Activated naive CD4-positive, alpha-beta T cell treated with Interleukin-2 at 50 U/mL for 16 hours (primary cell): Measurements from ENCODE around the gene GPR35.
"Not testable (repeated sequence)": the region's sequence is repeated elsewhere in the genome, so short reads cannot be mapped to it uniquely, and the experiment has no call there.

Source experiments
- DNase-seq: peaks from one replicate; pipeline ENCODE4 v3.0.0-alpha.2; 2020

Gene GPR35

DNA sequence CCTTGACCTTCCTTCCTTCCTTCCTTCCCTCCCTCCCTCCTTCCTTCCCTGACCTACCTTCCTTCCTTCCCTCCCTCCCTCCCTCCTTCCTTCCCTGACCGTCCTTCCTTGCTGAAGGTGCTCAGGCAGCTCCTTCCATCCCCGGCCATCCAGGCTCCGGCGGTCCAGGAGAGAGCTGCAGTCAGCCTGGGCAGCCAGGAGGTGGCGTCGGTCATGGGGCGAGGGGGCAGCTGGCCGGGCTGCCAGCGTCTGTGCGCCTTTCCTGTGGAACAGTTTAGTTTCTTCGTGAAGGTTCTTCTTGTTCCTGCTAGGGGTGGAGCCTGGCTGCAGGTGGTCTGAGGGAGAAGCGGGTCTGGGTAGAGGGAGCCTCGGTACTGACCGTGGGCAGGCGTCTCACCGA is 15.7 kb downstream of the GPR35 start:
- DNase-seq: no peak

DNA sequence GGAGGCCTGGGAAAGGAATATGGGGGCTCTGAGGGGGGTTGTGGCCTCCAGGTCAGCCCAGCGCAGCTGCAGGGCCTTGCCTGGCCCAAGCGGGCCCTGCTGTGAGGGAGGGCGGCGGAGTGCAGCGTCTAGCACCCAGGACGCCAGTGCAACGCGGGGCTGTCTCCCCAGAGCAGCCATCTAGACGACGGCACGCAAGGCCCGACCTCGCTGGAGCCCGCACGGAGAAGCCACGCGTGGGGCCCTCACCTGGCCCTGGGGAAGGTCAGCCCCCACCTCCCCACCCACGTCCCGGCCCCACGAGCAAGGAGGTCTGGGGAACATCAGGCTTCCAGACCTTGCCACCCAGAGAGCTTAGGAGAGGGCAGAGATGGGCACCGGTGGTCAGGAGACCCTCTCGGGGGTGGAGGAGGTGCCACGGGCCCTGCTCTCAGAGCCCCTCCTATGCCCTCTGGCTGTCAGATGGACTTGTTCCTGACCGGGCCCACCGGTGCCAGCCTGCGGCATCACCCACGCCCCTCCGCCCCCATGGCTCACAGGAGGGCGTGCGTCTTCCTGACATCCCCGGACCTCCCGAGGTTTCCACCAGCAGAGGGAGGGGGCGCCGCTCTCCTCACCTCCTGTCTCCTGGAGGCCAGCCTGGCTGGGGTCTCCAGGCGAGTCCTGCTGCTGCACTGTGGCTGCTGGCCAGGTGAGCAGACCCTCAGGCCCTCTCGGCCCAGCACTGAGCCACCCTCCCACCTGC is 17.0 kb downstream of the GPR35 start:
- DNase-seq: no peak

GRCh38 chr2:240642806-240643092 is 17.5 kb downstream of the GPR35 start:
- DNase-seq: no peak

DNA sequence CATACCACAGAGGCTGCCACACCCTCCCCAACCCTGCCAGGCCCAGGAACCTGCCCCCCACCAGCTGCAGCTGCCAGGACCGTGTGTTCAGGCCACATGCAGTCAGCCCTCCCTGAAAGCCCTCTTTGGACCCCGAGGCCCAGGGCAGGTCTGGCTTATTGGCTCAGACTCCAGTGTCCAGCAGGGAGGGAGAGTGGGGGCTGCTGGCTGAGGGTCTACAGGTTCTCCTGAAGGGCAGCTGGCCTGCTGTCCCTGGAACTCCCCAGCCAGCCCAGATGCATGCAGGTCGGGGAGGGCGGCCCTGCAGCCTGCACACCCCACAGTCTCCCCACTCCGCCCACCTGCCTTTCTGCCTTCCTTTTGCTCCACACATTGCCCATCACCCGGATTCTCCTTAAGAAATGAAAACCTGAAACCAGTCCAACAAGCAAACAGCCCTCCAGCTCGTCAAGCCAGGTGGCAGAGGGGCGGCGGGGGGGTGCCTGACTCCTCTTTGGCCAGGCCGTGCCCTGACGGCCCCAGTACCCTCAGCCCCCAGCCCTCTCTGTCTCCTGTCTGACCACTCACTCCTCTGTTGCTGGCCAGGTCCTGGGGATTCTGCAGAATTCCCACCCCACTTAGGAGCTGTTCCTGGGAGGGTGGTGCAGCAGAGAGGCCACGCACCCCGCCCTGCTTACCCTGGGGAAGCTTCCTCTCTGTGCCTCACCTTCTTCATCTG is 18.0 kb downstream of the GPR35 start:
- no peak for DNase-seq

DNA sequence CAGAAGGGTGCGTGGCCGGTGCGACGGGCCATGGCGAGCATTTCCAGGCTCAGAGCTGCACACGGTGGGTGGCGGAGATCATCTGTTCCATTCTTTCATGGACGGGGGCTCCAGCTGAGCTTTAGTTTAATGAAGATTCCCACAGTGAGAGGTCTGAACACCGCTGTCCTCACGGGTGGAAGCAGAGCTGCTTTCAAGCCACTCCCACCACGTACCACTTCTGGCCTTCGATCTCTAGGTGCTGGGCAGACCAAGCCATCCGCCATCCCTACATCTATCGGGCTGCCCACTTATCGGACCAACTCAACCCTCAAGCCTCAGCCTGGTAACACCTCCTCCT is 18.5 kb downstream of the GPR35 start:
- no peak for DNase-seq

DNA sequence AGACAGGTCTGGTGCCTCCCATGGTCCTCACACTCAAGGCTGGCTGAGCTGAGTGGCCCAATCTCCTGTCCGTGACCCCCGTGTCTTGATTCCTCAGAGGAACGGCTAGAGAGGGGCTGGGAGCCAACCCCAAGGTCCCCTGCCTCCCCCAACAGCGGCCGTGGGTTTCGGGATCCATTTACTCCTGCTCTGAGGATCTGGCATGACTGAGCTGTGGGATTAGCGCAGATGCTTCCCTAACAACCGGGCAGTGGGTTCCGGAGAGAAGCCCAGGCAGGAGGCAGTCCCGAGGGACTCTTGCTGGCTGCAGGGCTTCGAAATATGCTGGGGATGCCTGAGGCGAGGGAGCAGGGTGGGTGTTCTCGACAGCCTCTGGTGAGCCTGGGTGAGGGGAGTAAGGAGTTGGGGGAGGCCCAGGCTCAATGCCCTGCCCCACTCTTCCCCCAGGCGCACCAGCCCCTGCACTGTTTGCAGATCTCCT is 18.9 kb downstream of the GPR35 start:
- DNase-seq: no peak

- no peak for DNase-seq
Observed at GRCh38 chr2:240644859-240645301, 19.6 kb downstream of the GPR35 start.

- no peak for DNase-seq
Observed at GRCh38 chr2:240645346-240645745, 20.1 kb downstream of the GPR35 start.

DNA sequence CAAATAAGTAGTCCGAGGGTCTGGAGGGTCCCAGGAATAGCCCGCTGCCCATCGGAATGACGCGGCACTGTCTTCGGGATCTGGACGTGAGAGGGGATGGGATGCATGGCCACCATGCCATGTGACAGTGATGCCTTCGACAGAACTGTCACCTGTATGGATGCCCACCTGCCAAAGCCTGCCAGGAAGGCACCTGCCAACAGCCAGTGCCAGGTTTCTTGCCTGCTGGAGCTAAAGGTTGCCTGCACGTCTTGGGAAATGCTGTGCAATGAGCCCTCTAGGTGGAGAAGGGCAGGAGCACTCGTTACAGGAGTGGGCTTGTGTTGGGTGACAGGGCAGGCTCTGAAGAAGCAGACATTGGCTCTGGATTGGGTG is 20.5 kb downstream of the GPR35 start:
- DNase-seq: no peak

GRCh38 chr2:240646176-240646899 is 21.1 kb downstream of the GPR35 start:
- DNase-seq: no peak

- DNase-seq: no peak
Observed at GRCh38 chr2:240646900-240647502, 21.7 kb downstream of the GPR35 start.

DNA sequence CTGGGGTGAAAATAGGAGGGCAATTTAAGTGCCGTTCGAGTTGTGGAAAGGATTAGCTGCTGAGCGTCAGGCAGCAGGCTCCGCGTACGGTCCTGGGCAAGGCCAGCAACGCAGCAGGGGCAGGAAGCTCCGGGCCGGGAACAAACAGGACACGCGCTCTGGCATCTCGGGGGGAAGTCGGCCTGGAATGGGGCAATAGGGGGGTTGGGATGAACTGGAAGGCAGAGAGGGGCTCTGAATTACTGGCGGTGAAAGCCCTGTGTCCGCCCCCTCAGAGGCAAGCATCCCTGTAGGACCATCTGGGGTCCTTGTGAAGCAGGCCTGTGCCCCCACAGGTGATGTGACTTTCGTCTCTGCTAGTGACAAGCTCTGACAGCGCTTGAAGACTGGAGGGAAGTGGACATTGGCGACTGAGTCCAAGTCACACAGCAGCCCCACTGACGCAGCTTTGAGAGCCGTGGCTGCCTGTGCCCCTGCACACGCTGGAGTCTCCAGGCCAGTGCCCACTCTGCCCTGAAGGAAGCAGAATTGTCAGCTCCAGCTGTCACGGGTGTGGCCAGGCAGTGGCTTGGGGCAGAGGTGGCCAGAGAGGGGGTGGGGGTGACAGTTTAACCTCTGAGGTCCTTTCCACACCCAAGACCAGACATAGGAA is 22.3 kb downstream of the GPR35 start:
- no peak for DNase-seq

- no peak for DNase-seq
Observed at GRCh38 chr2:240648155-240648649, 22.9 kb downstream of the GPR35 start.

GRCh38 chr2:240648650-240649275 is 23.5 kb downstream of the GPR35 start:
- no peak for DNase-seq

DNA sequence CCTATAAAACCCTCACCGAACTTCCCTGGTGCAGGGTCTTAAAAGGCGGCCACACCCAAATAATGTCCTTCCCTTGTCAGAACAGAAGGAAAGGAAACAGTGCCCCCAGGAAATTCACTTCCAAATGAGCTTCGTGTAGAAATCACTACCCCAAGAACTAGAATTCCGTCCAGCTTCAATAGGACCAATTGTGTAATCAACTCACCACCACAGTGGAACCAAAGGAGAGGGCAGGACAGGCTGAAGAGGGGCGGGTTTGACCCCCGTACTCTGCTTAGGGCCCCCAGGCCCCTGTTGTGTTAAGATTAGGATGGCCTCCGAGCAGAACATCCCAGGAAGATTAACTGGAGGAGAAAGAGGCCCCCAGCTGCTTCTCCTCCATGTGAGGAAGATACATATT is 24.1 kb downstream of the GPR35 start:
- no peak for DNase-seq

- DNase-seq: no peak
Observed at GRCh38 chr2:240650254-240650965, 25.1 kb downstream of the GPR35 start.

GRCh38 chr2:240651185-240651584 is 25.9 kb downstream of the GPR35 start:
- DNase-seq: no peak

DNA sequence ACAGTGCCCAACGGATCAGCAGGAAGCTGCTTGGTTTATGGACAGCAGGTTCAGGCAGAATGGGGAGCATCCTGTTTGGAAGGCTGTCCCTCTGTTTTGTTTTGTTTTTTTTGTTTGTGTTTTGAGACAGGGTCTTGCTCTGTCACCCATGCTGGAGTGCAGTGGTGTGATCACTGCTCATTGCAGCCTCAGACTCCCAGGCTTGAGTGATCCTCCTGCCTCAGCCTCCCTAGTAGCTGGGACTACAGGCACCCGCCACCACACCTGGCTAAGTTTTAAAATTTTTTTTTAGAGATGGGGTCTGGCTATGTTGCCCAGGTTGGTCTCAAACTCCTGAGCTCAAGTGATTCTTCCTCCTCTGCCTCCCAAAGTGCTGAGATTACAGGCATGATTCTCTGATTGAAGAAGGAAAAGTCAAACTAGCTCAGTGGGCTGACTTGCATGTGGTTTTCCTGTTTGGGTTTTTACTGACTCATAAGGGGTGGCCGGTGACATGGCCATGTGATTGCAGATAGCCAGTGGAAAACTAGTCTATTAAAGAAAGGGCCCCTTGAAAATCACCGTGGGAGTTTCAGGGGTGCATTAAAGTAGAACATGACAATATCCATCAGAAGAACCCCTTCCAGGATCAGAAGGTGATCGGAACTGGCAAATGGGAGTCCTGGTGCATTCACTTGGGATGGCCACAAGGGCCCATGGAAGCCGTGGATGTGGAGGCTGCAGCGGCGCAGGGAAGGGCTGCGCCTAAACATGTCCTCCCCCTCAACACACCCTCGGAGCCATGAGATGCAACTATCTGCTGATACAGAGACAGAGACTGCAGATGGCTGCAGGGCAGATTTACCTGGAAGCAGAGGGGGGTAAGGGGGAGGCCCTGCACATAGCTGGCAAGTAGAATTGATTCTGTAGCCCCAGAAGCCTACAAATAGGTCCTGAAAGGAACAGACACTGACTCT is 30.9 kb downstream of the GPR35 start:
- no peak for DNase-seq

GRCh38 chr2:240659883-240660282 is 34.6 kb downstream of the GPR35 start:
- not testable (repeated sequence) for DNase-seq

DNA sequence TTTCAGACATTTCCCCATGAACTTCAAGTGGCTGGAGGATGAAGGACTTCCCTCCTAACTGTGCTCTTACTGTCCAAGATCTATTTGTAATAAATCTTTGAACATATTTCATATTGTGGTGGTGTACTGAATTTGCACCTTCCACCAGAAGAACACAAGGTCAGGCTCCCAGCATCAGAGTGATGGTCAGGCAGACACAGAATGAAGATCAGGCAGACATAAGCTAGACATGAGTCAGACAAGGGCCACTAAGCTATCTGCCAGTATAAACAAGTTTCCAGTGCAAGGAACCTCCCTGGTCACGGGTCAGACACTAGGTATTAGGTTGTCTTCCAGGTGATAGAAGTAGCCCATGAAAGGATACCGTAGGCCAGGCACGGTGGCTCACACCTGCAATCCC is 37.4 kb downstream of the GPR35 start:
- DNase-seq: no peak
